ENCODE measurements around the gene RASA1.

The RASA1 gene

GRCh38 chr5:87392170-87392569 lies 124.5 kb downstream of the RASA1 start:
- no peak overlapping the region for H3K4me3 ChIP-seq (ENCODE audit: low read depth, low read length)
- DNase-seq (ENCODE audit: low read depth) = no peak
- no peak for TF ChIP-seq CTCF (IDR thresholded peaks at IDR 0.05; ENCODE audit: low read depth, low read length)

- DNase-seq (ENCODE audit: low read depth) = no peak
- H3K4me3 ChIP-seq (ENCODE audit: low read depth, low read length) = no peak overlapping the region
- no peak for TF ChIP-seq POLR2A (IDR thresholded peaks at IDR 0.05; ENCODE audit: extremely low read depth, insufficient read length)
- TF ChIP-seq MYC (IDR thresholded peaks at IDR 0.05; ENCODE audit: low read depth, low read length) = no peak
- TF ChIP-seq CTCF (IDR thresholded peaks at IDR 0.05; ENCODE audit: low read depth, low read length) = no peak
- TF ChIP-seq MAX (IDR thresholded peaks at IDR 0.05; ENCODE audit: low read depth, low read length) = no peak
Observed at GRCh38 chr5:87392801-87393200, 125.1 kb downstream of the RASA1 start.

GRCh38 chr5:87393331-87393730 lies 125.6 kb downstream of the RASA1 start:
- DNase-seq (ENCODE audit: low read depth) = no peak
- TF ChIP-seq POLR2A (IDR thresholded peaks at IDR 0.05; ENCODE audit: extremely low read depth, insufficient read length) (no peak), MYC (IDR thresholded peaks at IDR 0.05; ENCODE audit: low read depth, low read length) (no peak), MAX (IDR thresholded peaks at IDR 0.05; ENCODE audit: low read depth, low read length) (no peak), CTCF (IDR thresholded peaks at IDR 0.05; ENCODE audit: low read depth, low read length) (no peak)
- H3K4me3 ChIP-seq (ENCODE audit: low read depth, low read length) = no peak overlapping the region

GRCh38 chr5:87394411-87395165 lies 126.9 kb downstream of the RASA1 start:
- no peak for DNase-seq (ENCODE audit: low read depth)
- no peak for TF ChIP-seq CTCF (IDR thresholded peaks at IDR 0.05; ENCODE audit: low read depth, low read length)
- TF ChIP-seq POLR2A (IDR thresholded peaks at IDR 0.05; ENCODE audit: extremely low read depth, insufficient read length) = no peak
- H3K4me3 ChIP-seq (ENCODE audit: low read depth, low read length) = no peak overlapping the region

GRCh38 chr5:87398981-87399614 lies 131.4 kb downstream of the RASA1 start:
- TF ChIP-seq POLR2A (IDR thresholded peaks at IDR 0.05; ENCODE audit: extremely low read depth, insufficient read length) (no peak), MYC (IDR thresholded peaks at IDR 0.05; ENCODE audit: low read depth, low read length) (no peak), CTCF (IDR thresholded peaks at IDR 0.05; ENCODE audit: low read depth, low read length) (no peak), MAX (IDR thresholded peaks at IDR 0.05; ENCODE audit: low read depth, low read length) (no peak)
- no peak overlapping the region for H3K4me3 ChIP-seq (ENCODE audit: low read depth, low read length)
- DNase-seq (ENCODE audit: low read depth) = no peak

- TF ChIP-seq POLR2A (IDR thresholded peaks at IDR 0.05; ENCODE audit: extremely low read depth, insufficient read length) (no peak), MYC (IDR thresholded peaks at IDR 0.05; ENCODE audit: low read depth, low read length) (no peak), CTCF (IDR thresholded peaks at IDR 0.05; ENCODE audit: low read depth, low read length) (no peak), MAX (IDR thresholded peaks at IDR 0.05; ENCODE audit: low read depth, low read length) (no peak)
- DNase-seq (ENCODE audit: low read depth) = peak; percentile 66
- H3K4me3 ChIP-seq (ENCODE audit: low read depth, low read length) = peak overlapping the region; percentile 18
Observed at GRCh38 chr5:87399720-87400119, 132.0 kb downstream of the RASA1 start.
